Measurements from ENCODE around the gene VWA2. TPM values are rescaled to one million over a fixed set of nuclear protein-coding genes. Genes with fewer than 3 reads are reported as not detected.

Gene VWA2
- total RNA-seq, 1 experiment from 2014 or later: not detected

- TF ChIP-seq CEBPB (IDR thresholded peaks at IDR 0.05; ENCODE audit: low read depth) (peak; percentile 90), EGR1 (IDR thresholded peaks at IDR 0.05; ENCODE audit: low read depth) (no peak), ZFX (IDR thresholded peaks at IDR 0.05) (no peak; the same call in 1 of the 2 replicates), ELF1 (IDR thresholded peaks at IDR 0.05; ENCODE audit: borderline replicate concordance, low read depth) (no peak)
- TF ChIP-seq, protein P1, sequence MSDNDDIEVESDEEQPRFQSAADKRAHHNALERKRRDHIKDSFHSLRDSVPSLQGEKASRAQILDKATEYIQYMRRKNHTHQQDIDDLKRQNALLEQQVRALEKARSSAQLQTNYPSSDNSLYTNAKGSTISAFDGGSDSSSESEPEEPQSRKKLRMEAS (IDR thresholded peaks at IDR 0.05): peak; percentile 97
These were observed 81.4 kb downstream of the VWA2 start (continued) for GRCh38 chr10:114320249-114321116.

DNA sequence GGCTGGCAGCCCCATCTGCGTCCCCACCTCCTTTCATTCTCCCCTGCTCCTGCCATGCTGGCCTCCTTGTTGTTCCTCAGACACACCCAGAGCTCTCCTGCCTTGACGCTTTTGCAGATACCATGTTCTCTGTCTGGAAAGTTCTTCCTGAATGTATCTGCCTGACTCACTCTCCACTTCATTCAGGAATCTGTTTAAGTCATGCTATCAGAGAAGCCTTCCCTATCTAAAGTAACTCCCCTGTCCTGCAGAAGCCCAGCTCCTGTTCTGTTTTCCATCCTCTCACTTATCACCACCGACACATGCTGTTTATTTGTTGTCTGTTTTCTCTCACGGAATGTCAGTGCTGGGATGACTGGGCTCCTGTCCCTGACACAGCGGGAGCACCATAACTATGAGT lies 83.3 kb downstream of the VWA2 start:
- Histone ChIP-seq H3K9me3 (ENCODE audit: control insufficient read depth in 1 of 2, insufficient read depth in 1 of 2, low read depth in 1 of 2, low read length in 2 of 2) (no peaks in the 10 kb centered on the region), H3K4me1 (ENCODE audit: control insufficient read depth in 1 of 2, insufficient read depth in 2 of 2, low read length in 2 of 2) (peaks cover 18 to 33% of the 10 kb centered on the region in 2 experiments), H3K27me3 (ENCODE audit: insufficient read depth, low read length) (peaks cover 76% of the 10 kb centered on the region), H3K9me2 (ENCODE audit: insufficient read depth) (no peaks in the 10 kb centered on the region), H3K79me2 (ENCODE audit: insufficient read depth, low read length) (no peaks in the 10 kb centered on the region), H3K27ac (ENCODE audit: low read depth, low read length) (no peak overlapping the region), H3K4me2 (ENCODE audit: low read length) (no peak overlapping the region), H2AFZ (ENCODE audit: low read depth, low read length, poor library complexity, severe bottlenecking) (no peak overlapping the region), H3K9ac (ENCODE audit: low read length) (no peak overlapping the region), H3K36me3 (ENCODE audit: control insufficient read depth in 1 of 2, insufficient read depth in 2 of 2, low read length in 2 of 2) (no peaks in the 10 kb centered on the region), H4K20me1 (ENCODE audit: insufficient read depth) (no peaks in the 10 kb centered on the region; the same call in 1 of the 2 replicates), H3K4me3 (replicated peaks in 1 of 2; ENCODE audit: low read depth in 1 of 2, low read length in 2 of 2) (no peak overlapping the region)
- ChIA-PET RAD21 (ENCODE audit: low non-redundant PET in 1 of 2, low total read pairs in 2 of 2, uncharacterized antibody in 2 of 2, unreplicated experiment in 2 of 2) (no interaction called here), CTCF (interaction anchor here (1.4 kb wide), 1 partner anchor 19 kb away, joined by 7 read pairs; no protein-coding TSS in a partner anchor), POLR2A (no interaction called here)
- BruUV-seq (replicated peaks): no TSS peak
- TF ChIP-seq FOSL1 (IDR thresholded peaks at IDR 0.05; ENCODE audit: low read depth): no peak
- no peak for TF ChIP-seq SIN3A (IDR thresholded peaks at IDR 0.05; ENCODE audit: low read depth)
- no peak for TF ChIP-seq REST (IDR thresholded peaks at IDR 0.05; ENCODE audit: low read depth)
- no peak for TF ChIP-seq SP1 (IDR thresholded peaks at IDR 0.05; ENCODE audit: low read depth)
- no peak for TF ChIP-seq POLR2AphosphoS5 (IDR thresholded peaks at IDR 0.05; ENCODE audit: low read depth, low read length)
- TF ChIP-seq, protein P2, sequence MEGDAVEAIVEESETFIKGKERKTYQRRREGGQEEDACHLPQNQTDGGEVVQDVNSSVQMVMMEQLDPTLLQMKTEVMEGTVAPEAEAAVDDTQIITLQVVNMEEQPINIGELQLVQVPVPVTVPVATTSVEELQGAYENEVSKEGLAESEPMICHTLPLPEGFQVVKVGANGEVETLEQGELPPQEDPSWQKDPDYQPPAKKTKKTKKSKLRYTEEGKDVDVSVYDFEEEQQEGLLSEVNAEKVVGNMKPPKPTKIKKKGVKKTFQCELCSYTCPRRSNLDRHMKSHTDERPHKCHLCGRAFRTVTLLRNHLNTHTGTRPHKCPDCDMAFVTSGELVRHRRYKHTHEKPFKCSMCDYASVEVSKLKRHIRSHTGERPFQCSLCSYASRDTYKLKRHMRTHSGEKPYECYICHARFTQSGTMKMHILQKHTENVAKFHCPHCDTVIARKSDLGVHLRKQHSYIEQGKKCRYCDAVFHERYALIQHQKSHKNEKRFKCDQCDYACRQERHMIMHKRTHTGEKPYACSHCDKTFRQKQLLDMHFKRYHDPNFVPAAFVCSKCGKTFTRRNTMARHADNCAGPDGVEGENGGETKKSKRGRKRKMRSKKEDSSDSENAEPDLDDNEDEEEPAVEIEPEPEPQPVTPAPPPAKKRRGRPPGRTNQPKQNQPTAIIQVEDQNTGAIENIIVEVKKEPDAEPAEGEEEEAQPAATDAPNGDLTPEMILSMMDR (IDR thresholded peaks at IDR 0.05 in 2 of 3, conservative IDR thresholded peaks at IDR 0.05 in 1 of 3; ENCODE audit: borderline replicate concordance in 1 of 3, insufficient read depth in 1 of 3, low read depth in 2 of 3, low read length in 2 of 3): no peak
- intact Hi-C loops (cut with micrococcal nuclease): loop anchor here (5.0 kb wide), 1 partner anchor 115 kb away; no protein-coding TSS in a partner anchor
- DNase-seq (ENCODE audit: low read depth, low spot score) (no peak), ATAC-seq (no peak)

Data from HCT116 (cell line).